Panc1 (cell line): ENCODE data around the gene RAP2A.

ENCODE experiments used
- CTCF ChIP-seq: fragments of 450-650 bp; IDR thresholded peaks from 2 replicates; pipeline ENCODE4 v1.5.1; 2017; ENCODE audit warnings: mild to moderate bottlenecking
- POLR2AphosphoS5 ChIP-seq: IDR thresholded peaks from 2 replicates; pipeline ENCODE4 v1.6.1; 2012; ENCODE audit warnings: mild to moderate bottlenecking, low read depth, low read length, moderate library complexity

GRCh38 chr13:97413694-97414093, 20.3 kb upstream of the RAP2A start:
- TF ChIP-seq CTCF = no peak
- no peak for TF ChIP-seq POLR2AphosphoS5
